HUES48 (cell line): ENCODE data around the gene SSNA1.

Experiments used
- H3K27ac ChIP-seq: one replicate; pipeline ENCODE4 v1.7.0; 2013; ENCODE audit warnings: low read depth, low read length, inconsistent platforms
- H3K27me3 ChIP-seq: 2 replicates; pipeline ENCODE4 v1.6.1; 2013; ENCODE audit warnings: mild to moderate bottlenecking, low read length; ENCODE audit not compliant: control insufficient read depth, insufficient read depth
- H3K36me3 ChIP-seq: 2 replicates; pipeline ENCODE4 v1.6.1; 2013; ENCODE audit warnings: low read length; ENCODE audit not compliant: control insufficient read depth, insufficient read depth
- H3K4me1 ChIP-seq: 2 replicates; pipeline ENCODE4 v1.6.1; 2013; ENCODE audit warnings: mild to moderate bottlenecking, low read length; ENCODE audit not compliant: control insufficient read depth, insufficient read depth
- H3K4me3 ChIP-seq: 2 replicates; pipeline ENCODE4 v1.5.1; 2013; ENCODE audit warnings: mild to moderate bottlenecking, low read depth, low read length
- H3K9ac ChIP-seq: 2 replicates; pipeline ENCODE4 v1.6.1; 2013; ENCODE audit warnings: mild to moderate bottlenecking, low read depth, low read length, moderate library complexity
- H3K9me3 ChIP-seq: 2 replicates; pipeline ENCODE4 v1.6.1; 2013; ENCODE audit warnings: low read length; ENCODE audit not compliant: control insufficient read depth, insufficient read depth

The SSNA1 gene

DNA sequence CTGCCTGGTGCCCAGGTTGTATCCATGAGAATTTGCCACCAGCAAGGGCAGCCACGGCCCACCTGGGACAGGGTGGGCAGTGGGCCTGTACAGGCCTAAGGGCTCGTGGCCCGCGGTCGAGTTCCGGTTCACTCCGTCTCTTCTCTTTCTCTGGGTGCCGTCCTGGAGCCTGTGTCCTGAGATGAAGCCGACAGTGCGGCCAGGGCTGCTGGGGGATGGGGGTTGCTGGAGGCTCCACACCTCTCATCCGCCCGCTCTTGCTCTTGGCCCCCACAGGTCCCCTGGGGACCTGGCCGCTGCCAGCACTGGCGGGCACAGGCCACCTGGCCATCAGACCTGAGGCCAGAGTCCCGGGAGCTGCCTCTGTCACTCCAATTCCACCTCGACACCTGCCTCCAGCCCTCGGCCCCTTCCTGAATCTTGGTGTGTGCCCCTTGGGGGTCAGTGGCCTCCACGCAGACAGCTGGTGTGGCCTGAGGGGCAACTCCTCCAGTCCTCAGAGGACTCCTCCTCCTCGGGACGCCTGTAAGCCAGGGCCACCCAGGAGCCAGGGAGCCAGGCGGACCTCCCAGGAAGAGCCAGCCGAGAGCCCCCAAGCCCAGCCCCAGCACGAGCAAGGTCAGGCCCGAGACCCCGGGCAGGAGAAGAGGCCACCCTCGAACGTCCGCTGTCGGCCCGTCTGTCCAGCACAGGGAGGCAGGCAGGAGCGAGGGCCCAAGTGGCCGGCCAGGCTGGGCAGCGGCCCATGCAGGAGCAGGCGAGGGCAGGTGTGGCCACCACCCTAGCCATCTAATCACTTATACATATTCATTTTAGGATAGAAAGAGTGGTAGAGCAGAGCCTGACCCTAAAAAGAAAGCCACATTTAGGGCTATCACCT, 23.9 kb upstream of the SSNA1 start:
- Histone ChIP-seq H3K27me3 (peaks cover 98% of the 10 kb centered on the region), H3K4me1 (no peaks in the 10 kb centered on the region; the same call in 1 of the 2 replicates), H3K27ac (no peak overlapping the region)

DNA sequence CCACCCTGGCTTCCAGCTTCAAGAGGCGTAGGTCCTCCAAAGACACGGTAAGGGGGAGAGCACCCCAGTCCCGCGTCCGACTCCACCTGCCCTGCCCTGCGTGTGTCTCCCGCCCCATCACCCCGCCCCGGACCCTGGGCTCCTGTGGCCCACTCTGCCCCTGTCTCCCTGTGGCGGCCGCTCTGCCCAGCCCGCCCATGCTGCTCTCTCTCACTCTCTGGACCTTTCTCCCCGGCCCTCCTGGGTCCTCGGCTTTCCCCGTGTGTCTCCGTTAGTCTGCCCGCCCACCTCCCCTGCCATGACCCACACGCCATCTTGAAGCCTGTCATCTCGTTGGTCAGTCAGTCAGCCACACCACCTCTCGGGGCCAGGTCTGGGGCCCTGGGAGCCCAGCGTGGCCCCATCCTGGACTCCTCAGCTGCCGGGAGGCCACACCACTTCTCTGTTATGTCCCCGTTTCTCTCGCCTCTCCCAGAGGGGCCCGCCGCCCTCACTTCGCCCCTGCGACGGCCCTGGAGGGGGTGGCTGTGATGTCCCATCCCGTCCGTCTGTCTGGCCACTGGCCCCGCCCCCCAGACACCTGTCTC, 23.1 kb upstream of the SSNA1 start:
- Histone ChIP-seq H3K4me1 (no peaks in the 10 kb centered on the region; the same call in 1 of the 2 replicates), H3K36me3 (no peaks in the 10 kb centered on the region), H3K9me3 (no peaks in the 10 kb centered on the region), H3K9ac (no peak overlapping the region), H3K27ac (no peak overlapping the region), H3K27me3 (peaks cover 98% of the 10 kb centered on the region), H3K4me3 (no peak overlapping the region)

More for the DNA sequence above, 23.9 kb upstream of the SSNA1 start:
- no peak overlapping the region for H3K9ac ChIP-seq
- H3K9me3 ChIP-seq, result no peaks in the 10 kb centered on the region
- H3K4me3 ChIP-seq, result no peak overlapping the region
- H3K36me3 ChIP-seq, result no peaks in the 10 kb centered on the region

DNA sequence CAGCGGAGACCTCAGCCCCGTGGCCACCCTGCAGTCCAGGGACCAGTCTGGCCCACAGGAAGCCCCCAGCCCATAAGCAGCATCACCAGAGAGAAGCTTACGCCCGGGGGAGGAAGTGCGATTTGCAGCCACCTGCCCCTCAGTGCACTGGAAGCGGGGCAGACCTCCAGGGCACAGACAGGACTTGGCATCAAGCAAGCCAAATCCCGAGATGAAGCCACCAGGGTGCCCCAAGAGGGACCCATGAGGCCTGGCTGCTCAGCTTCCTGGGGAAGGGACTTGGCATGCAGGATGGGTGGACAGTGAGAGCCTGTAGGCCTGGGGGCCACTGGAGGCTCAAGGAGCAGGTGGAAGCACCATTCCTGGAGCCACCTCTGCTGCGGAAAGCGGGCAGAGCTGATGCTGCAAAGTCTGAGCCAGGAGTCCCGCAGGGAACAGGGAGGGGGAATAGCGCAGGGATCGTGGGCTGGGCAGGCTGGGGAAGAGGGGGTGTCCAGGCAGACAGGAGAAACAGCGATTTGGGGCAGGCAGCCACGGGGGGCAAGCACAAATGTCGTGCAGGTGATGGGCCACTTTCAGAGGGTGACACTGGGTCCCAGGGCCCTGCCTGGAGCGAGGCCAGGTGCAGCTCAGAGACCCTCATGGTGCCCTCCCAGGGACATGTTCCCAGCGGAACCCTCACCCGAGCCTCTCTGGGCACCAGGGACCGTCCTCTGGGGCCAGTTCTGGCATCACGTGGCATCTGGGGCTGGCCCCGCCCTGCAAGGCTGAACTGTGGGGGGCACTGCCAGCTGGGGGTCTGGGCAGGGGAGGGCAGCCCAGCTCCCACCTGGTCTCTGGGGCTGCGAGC, 21.9 kb upstream of the SSNA1 start:
- H3K36me3 ChIP-seq, result no peaks in the 10 kb centered on the region
- no peaks in the 10 kb centered on the region; the same call in 1 of the 2 replicates for H3K4me1 ChIP-seq
- no peak overlapping the region for H3K9ac ChIP-seq
- H3K4me3 ChIP-seq, result no peak overlapping the region
- no peaks in the 10 kb centered on the region for H3K9me3 ChIP-seq
- peaks cover 99% of the 10 kb centered on the region for H3K27me3 ChIP-seq
- no peak overlapping the region for H3K27ac ChIP-seq

DNA sequence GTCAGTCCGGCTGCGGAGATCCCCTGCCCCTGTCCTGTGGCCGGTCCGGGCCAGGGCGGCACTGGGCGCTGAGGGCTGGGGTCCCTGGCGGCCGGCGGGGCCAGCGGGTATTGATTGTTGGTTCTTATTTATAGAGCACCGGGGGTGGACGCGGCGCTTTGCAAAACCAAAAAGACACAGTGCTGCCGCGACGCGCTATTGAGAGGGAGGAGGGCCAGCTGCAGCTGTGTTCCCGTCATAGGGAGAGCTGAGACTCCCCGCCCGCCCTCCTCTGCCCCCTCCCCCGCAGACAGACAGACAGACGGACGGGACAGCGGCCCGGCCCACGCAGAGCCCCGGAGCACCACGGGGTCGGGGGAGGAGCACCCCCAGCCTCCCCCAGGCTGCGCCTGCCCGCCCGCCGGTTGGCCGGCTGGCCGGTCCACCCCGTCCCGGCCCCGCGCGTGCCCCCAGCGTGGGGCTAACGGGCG, 21.2 kb upstream of the SSNA1 start:
- H3K4me1 ChIP-seq, result no peaks in the 10 kb centered on the region; the same call in 1 of the 2 replicates
- no peaks in the 10 kb centered on the region for H3K9me3 ChIP-seq
- H3K27ac ChIP-seq, result no peak overlapping the region
- no peak overlapping the region for H3K9ac ChIP-seq
- H3K27me3 ChIP-seq, result peaks cover 99% of the 10 kb centered on the region
- H3K36me3 ChIP-seq, result no peaks in the 10 kb centered on the region
- H3K4me3 ChIP-seq, result no peak overlapping the region

DNA sequence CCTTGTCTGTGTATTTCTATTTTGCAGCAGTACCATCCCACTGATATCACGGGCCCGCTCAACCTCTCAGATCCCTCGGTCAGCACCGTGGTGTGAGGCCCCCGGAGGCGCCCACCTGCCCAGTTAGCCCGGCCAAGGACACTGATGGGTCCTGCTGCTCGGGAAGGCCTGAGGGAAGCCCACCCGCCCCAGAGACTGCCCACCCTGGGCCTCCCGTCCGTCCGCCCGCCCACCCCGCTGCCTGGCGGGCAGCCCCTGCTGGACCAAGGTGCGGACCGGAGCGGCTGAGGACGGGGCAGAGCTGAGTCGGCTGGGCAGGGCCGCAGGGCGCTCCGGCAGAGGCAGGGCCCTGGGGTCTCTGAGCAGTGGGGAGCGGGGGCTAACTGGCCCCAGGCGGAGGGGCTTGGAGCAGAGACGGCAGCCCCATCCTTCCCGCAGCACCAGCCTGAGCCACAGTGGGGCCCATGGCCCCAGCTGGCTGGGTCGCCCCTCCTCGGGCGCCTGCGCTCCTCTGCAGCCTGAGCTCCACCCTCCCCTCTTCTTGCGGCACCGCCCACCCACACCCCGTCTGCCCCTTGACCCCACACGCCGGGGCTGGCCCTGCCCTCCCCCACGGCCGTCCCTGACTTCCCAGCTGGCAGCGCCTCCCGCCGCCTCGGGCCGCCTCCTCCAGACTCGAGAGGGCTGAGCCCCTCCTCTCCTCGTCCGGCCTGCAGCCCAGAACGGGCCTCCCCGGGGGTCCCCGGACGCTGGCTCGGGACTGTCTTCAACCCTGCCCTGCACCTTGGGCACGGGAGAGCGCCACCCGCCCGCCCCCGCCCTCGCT, 20.5 kb upstream of the SSNA1 start:
- Histone ChIP-seq H3K36me3 (no peaks in the 10 kb centered on the region), H3K4me1 (no peaks in the 10 kb centered on the region; the same call in 1 of the 2 replicates), H3K9ac (no peak overlapping the region), H3K4me3 (peak overlapping the region; percentile 59; the same call in 1 of the 2 replicates), H3K27ac (no peak overlapping the region), H3K27me3 (peaks cover 92% of the 10 kb centered on the region), H3K9me3 (no peaks in the 10 kb centered on the region)

DNA sequence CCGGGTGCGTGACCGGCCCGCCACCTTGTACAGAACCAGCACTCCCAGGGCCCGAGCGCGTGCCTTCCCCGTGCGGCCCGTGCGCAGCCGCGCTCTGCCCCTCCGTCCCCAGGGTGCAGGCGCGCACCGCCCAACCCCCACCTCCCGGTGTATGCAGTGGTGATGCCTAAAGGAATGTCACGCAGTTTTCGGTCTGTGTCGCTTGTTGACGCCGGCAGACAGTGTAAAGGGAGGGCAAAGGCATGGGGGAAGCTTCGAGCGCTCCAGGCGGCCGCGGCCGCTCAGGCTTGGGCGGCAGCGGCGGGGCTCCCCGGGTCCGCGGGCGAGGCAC, 19.9 kb upstream of the SSNA1 start:
- peak overlapping the region; percentile 59; the same call in 1 of the 2 replicates for H3K4me3 ChIP-seq
- no peaks in the 10 kb centered on the region; the same call in 1 of the 2 replicates for H3K4me1 ChIP-seq
- H3K36me3 ChIP-seq, result no peaks in the 10 kb centered on the region
- no peak overlapping the region for H3K9ac ChIP-seq
- H3K27me3 ChIP-seq, result peaks cover 92% of the 10 kb centered on the region
- H3K27ac ChIP-seq, result no peak overlapping the region
- H3K9me3 ChIP-seq, result no peaks in the 10 kb centered on the region

DNA sequence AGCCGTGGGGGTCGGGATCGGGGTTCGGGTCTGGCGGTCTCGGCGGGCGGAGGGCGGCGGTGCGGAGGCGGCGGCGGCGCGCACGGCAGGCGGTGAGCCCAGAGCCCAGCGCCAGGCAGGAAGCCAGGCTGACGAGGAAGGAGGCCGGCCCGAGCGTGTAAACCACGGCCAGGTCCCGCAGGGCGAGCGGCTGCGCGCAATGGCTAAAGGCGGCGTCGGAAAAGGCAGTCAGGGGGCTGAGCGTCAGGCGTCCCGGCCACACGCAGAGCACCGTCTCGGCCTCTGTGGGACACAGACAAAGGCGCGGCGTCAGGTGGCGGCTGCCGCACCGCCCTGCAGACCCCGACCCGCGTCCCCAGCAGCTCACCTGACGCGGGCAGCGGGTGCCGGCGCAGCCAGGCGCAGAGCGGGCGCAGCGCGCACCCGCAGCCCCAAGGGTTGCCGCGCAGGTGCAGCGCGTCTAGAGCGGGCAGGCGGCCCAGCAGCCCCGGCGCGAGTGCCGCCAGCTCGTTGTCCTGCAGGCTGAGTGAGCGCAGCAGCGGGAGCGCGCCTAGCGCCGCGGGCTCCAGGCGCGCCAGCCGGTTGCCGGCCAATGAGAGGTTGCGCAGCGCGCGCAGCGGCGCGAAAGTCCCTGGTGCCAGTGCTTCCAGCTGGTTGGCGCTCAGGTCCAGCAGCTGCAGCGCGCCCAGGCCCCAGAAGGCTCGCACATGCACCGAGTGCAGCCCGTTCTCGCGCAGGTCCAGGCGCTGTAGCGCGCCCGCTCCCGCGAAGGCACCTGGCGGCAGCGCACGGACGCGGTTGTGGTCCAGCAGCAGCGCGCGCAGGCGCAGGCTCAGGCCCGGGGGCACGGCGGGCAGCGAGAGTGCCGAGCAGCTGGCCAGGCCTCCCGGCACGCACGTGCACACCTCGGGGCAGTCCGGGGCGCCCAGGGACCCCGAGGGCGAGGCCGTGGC, 19.3 kb upstream of the SSNA1 start:
- Histone ChIP-seq H3K4me3 (peak overlapping the region; percentile 59), H3K36me3 (no peaks in the 10 kb centered on the region), H3K9me3 (no peaks in the 10 kb centered on the region), H3K27me3 (peaks cover 92% of the 10 kb centered on the region), H3K4me1 (no peaks in the 10 kb centered on the region; the same call in 1 of the 2 replicates), H3K9ac (no peak overlapping the region), H3K27ac (no peak overlapping the region)

DNA sequence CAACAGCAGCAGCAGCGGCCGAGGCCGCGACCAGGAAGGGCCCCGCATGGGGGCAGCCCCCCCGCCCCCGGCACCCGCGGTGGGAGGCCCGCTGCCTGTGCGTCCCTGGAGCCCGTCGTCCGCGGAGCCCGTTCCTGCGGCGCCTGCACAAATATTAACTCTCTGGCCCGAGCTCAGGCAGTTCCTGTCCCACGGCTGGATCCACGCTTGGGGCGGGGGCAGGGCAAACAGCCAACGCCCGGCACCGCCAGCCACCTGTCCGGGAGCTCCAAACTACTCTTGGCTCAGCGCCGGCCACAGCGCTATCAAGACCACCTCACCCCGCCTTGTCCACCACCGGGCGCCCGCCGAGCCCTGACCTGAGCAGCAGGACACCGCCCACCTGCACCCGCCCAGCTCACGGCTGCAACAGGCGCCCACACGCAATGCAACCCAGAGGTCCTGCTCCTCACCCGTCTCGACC, 18.5 kb upstream of the SSNA1 start, which contains the start of gene LRRC26:
TSS of gene LRRC26 (minus strand) at position 156 of the 463 bp plus-strand sequence. CDS start at position 48, 108 bp downstream.
- peak within 1 kb of the TSS; percentile 59 for H3K4me3 ChIP-seq
- no peaks in the 10 kb centered on the region for H3K9me3 ChIP-seq
- H3K27ac ChIP-seq, result no peak within 1 kb of the TSS
- H3K9ac ChIP-seq, result no peak within 1 kb of the TSS
- peaks cover 86% of the 10 kb centered on the region for H3K27me3 ChIP-seq
- no peaks in the 10 kb centered on the region; the same call in 1 of the 2 replicates for H3K4me1 ChIP-seq
- no peaks in the 10 kb centered on the region for H3K36me3 ChIP-seq

DNA sequence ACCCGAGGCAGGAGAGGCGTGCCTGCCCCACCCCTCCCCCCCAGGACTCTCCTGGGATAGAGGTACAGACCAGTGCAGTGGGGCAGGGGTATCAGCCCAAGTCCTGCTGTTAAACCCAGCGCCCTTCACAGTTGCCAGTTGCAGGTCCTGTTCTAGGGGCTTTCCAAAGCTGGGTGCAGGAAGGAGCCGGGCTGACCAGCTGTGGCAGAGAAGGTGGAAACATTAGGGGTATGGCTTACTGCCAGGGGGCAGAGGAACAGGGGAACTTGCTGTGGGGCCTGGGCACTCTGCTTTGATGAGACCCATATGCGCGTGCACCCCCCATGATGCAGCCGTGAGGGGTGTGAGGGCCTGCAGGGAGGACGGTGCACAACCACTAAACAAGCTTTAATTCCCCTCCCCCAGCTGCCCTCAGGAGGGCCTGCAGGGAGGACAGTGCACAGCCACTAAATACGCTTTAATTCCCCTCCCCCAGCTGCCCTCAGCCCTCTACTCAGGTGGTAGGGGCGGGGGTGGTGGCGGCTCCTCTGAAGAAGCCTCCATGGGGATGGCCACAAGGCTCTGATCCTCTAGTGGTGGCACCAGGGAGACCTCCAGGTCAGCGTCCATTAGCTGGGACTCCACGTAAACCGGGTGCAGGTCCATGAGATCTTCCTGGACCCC, 17.9 kb upstream of the SSNA1 start:
- H3K4me3 ChIP-seq, result no peak overlapping the region
- H3K27me3 ChIP-seq, result peaks cover 84% of the 10 kb centered on the region
- no peaks in the 10 kb centered on the region for H3K9me3 ChIP-seq
- no peaks in the 10 kb centered on the region for H3K36me3 ChIP-seq
- H3K9ac ChIP-seq, result no peak overlapping the region
- no peaks in the 10 kb centered on the region; the same call in 1 of the 2 replicates for H3K4me1 ChIP-seq
- H3K27ac ChIP-seq, result no peak overlapping the region
